Testis (tissue), 2 donors: ENCODE measurements around the gene HAAO.

Experiments used
- POLR2A ChIP-seq: fragments of 450-650 bp; IDR thresholded peaks from one replicate; pipeline ENCODE4 v1.6.1; 2017; ENCODE audit warnings: antibody characterized with exemption, mild to moderate bottlenecking, moderate library complexity
- TF ChIP-seq, protein P1 (sequence below), 3 experiments: fragments of 450-650 bp in 2 of 3; fragments of 200-600 bp in 1 of 3; sonication (generic) in 1 of 3; IDR thresholded peaks; one replicate each; pipeline ENCODE4 v1.5.1; 2016 to 2019; ENCODE audit warnings: antibody characterized with exemption in 3 of 3, mild to moderate bottlenecking in 2 of 3, moderate library complexity in 1 of 3

DNA sequence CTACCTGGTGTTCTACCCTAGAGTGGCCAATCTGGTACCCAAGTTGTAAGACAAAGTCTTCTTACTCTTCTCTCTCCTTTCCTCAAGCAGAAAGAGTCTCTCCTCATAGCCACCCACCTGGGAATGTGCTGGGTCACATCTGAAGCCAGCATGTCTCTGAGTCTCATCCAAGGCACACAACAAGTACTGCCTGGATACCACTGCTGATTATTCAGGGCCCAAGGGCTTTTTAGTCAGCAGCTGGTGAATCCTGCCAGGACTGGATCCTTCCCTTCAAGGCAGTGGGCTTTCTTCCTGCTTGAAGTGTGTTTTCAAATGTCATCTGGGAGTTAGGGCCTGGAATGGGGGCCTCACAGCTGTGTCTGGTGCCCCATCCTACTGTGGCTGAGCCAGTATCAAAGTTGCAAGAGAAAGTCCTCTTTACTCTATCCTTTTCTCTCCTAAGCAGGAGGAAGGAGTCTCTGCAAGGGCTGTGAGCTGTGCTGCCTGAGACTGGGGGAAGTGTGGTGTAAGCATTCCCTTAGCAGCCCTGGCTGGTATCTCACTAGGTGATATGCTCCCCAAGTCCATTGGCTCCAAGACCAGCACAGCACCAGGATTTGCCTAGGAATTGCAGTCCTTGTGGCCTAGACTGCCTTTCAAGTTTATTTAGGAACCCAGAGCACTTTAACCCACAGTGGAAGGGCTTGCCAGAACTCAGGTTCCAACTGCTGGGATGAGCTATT is 55.6 kb downstream of the HAAO start:
- TF ChIP-seq, protein P1, sequence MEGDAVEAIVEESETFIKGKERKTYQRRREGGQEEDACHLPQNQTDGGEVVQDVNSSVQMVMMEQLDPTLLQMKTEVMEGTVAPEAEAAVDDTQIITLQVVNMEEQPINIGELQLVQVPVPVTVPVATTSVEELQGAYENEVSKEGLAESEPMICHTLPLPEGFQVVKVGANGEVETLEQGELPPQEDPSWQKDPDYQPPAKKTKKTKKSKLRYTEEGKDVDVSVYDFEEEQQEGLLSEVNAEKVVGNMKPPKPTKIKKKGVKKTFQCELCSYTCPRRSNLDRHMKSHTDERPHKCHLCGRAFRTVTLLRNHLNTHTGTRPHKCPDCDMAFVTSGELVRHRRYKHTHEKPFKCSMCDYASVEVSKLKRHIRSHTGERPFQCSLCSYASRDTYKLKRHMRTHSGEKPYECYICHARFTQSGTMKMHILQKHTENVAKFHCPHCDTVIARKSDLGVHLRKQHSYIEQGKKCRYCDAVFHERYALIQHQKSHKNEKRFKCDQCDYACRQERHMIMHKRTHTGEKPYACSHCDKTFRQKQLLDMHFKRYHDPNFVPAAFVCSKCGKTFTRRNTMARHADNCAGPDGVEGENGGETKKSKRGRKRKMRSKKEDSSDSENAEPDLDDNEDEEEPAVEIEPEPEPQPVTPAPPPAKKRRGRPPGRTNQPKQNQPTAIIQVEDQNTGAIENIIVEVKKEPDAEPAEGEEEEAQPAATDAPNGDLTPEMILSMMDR (IDR thresholded peaks at IDR 0.05): no peak
- TF ChIP-seq POLR2A: no peak
